KMS-11 (cell line): ENCODE measurements around the gene SIL1.

Experiments
- H2AFZ ChIP-seq: fragments of 200-600 bp; sonication (generic); 2 replicates; pipeline ENCODE4 v1.6.1; 2016; ENCODE audit warnings: antibody characterized with exemption, mixed run types, low read depth
- H3K27ac ChIP-seq: fragments of 200-600 bp; sonication (generic); 2 replicates; pipeline ENCODE4 v1.6.1; 2016; ENCODE audit warnings: mild to moderate bottlenecking, mixed run types
- H3K27me3 ChIP-seq: fragments of 200-600 bp; sonication (generic); 2 replicates; pipeline ENCODE4 v1.6.1; 2017; ENCODE audit warnings: mild to moderate bottlenecking, low read depth, mixed run types, moderate library complexity; ENCODE audit not compliant: insufficient read depth
- H3K36me3 ChIP-seq: fragments of 200-600 bp; sonication (generic); 2 replicates; pipeline ENCODE4 v1.6.1; 2017; ENCODE audit warnings: mild to moderate bottlenecking, mixed run types; ENCODE audit not compliant: insufficient read depth
- H3K4me1 ChIP-seq: fragments of 200-600 bp; sonication (generic); 2 replicates; pipeline ENCODE4 v1.6.1; 2016; ENCODE audit warnings: mild to moderate bottlenecking, low read depth, mixed run types; ENCODE audit not compliant: poor library complexity, severe bottlenecking
- H3K4me2 ChIP-seq: fragments of 200-600 bp; sonication (generic); 2 replicates; pipeline ENCODE4 v1.7.0; 2016; ENCODE audit warnings: mild to moderate bottlenecking, mixed run types
- H3K4me3 ChIP-seq: fragments of 200-600 bp; sonication (generic); IDR thresholded peaks from 2 replicates; pipeline ENCODE4 v1.6.1; 2017; ENCODE audit warnings: low read depth, low read length, mixed read lengths; ENCODE audit not compliant: insufficient read depth
- H3K79me2 ChIP-seq: fragments of 200-600 bp; sonication (generic); 2 replicates; pipeline ENCODE4 v1.6.1; 2016; ENCODE audit warnings: low read depth, mixed run types; ENCODE audit not compliant: insufficient read depth
- H3K9ac ChIP-seq: fragments of 200-600 bp; sonication (generic); 2 replicates; pipeline ENCODE4 v1.6.1; 2016; ENCODE audit warnings: mild to moderate bottlenecking, mixed run types
- H4K20me1 ChIP-seq: fragments of 200-600 bp; sonication (generic); 2 replicates; pipeline ENCODE4 v1.6.1; 2016; ENCODE audit warnings: mild to moderate bottlenecking, mixed run types; ENCODE audit not compliant: insufficient read depth
- TF ChIP-seq, protein P1 (sequence below): fragments of 200-600 bp; sonication (generic); conservative IDR thresholded peaks from 2 replicates; pipeline ENCODE4 v1.6.1; 2017; ENCODE audit warnings: low read depth, mild to moderate bottlenecking, antibody characterized with exemption, low read length, moderate library complexity, mixed read lengths

Gene SIL1

DNA sequence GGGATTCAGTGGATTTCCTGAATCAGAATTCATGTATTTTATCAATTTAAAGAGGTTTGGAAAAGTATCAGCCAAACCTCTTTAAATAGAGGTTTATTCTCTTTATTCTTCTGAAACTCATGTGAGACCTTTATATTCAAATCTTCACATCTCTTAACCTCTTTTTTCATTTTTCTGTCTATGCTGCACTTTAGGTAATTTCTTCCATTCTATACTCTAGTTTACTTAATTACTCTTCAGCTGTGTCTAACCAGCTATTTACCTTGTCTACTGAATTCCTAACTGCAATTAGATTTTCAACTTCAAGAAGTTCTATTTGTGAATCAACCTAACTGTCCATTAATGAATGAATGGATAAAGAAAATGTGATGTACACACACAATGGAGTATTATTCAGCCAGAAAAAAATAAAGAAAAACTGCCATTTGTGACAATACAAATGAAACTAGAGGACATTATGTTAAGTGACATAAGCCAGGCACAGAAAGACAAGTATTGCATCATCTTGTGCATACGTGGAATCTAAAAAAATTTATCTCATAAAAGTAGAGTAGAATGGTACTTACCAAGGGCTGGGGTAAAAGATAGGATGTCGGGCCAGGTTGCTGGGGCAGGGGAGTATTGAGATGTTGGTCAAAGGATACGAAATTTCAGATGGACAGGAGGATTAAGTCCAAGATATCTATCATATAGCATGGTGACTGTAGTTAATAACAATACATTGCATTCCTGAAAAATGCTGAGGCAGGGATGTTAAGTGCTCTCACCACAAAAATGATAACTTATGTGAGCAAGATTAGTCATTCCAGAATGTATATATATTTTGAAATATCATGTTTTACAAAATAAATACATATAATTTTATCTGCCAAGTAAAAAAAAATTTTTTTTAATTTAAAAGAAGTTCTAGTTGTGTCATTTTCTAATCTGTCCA is 193.5 kb downstream of the SIL1 start:
- Histone ChIP-seq H3K9ac (no peak overlapping the region), H3K79me2 (no peaks in the 10 kb centered on the region), H2AFZ (no peak overlapping the region), H3K4me3 (no peak overlapping the region), H4K20me1 (no peaks in the 10 kb centered on the region), H3K27ac (no peak overlapping the region), H3K36me3 (no peaks in the 10 kb centered on the region), H3K4me1 (no peaks in the 10 kb centered on the region), H3K27me3 (no peaks in the 10 kb centered on the region), H3K4me2 (no peak overlapping the region)
- TF ChIP-seq, protein P1, sequence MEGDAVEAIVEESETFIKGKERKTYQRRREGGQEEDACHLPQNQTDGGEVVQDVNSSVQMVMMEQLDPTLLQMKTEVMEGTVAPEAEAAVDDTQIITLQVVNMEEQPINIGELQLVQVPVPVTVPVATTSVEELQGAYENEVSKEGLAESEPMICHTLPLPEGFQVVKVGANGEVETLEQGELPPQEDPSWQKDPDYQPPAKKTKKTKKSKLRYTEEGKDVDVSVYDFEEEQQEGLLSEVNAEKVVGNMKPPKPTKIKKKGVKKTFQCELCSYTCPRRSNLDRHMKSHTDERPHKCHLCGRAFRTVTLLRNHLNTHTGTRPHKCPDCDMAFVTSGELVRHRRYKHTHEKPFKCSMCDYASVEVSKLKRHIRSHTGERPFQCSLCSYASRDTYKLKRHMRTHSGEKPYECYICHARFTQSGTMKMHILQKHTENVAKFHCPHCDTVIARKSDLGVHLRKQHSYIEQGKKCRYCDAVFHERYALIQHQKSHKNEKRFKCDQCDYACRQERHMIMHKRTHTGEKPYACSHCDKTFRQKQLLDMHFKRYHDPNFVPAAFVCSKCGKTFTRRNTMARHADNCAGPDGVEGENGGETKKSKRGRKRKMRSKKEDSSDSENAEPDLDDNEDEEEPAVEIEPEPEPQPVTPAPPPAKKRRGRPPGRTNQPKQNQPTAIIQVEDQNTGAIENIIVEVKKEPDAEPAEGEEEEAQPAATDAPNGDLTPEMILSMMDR, result no peak

DNA sequence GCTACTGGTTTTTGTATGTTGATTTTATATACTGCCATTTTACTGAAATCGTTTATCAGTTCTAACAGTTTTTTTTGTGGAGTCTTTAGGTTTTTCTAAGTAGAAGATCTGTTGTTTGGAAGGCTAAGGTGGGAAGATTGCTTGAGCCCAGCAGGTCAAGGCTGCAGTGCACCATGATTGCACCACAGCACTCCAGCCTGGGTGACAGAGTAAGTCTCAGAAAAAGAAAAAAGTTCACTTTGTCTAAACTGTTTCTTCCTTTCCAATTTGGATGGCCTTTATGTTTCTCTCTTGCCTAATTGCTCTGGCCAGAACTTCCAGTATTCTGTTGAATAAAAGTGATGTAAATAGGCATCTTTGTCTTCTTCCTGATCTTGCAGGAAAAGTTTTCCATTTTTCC is 198.5 kb downstream of the SIL1 start:
- TF ChIP-seq, protein P1, result no peak
- no peak overlapping the region for H3K4me3 ChIP-seq
- H3K79me2 ChIP-seq, result no peaks in the 10 kb centered on the region

DNA sequence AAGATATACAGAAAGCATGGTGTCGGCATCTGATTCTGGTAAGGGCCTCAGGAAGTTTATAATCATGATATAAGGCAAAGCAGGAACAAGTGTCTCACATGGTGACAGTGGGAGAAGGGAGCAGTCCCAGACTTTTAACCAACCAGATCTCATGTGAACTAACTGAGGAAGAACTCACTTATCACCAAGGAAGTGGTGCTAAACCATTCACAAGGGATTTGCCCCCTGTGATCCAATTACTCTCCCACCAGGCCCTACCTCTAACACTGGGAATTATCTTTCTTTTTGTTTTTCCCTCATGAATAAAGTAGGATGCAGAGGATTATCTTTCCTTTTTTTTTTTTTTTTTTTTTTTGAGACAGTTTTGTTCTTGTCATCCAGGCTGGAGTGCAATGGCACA is 199.6 kb downstream of the SIL1 start:
- Histone ChIP-seq H3K27me3 (no peaks in the 10 kb centered on the region), H3K9ac (no peak overlapping the region), H3K4me1 (no peaks in the 10 kb centered on the region), H3K36me3 (no peaks in the 10 kb centered on the region), H3K4me3 (no peak overlapping the region), H4K20me1 (no peaks in the 10 kb centered on the region), H3K4me2 (no peak overlapping the region), H3K79me2 (no peaks in the 10 kb centered on the region), H3K27ac (no peak overlapping the region), H2AFZ (no peak overlapping the region)
- TF ChIP-seq, protein P1, result no peak

More for the DNA sequence above, 198.5 kb downstream of the SIL1 start:
- H3K4me2 ChIP-seq, result no peak overlapping the region
- no peaks in the 10 kb centered on the region for H3K27me3 ChIP-seq
- H3K27ac ChIP-seq, result no peak overlapping the region
- H3K4me1 ChIP-seq, result no peaks in the 10 kb centered on the region
- H4K20me1 ChIP-seq, result no peaks in the 10 kb centered on the region
- H2AFZ ChIP-seq, result no peak overlapping the region
- H3K36me3 ChIP-seq, result no peaks in the 10 kb centered on the region
- H3K9ac ChIP-seq, result no peak overlapping the region

DNA sequence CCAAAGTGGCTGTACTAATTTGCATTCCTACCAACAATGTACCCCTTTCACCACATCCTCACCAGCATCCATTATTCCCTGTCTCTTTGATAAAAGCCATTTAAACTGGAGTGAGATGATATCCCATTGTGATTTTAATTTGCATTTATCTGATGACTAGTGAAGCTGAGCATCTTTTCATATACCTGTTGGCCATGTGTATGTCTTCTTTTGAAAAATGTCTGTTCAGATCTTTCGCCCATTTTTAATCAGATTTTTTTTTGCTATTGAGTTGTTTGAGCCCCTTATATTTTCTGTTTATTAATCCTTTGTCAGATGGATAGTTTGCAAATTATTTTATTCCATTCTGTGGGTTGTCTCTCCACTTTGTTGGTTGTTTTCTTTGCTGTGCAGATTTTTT is 202.0 kb downstream of the SIL1 start:
- H2AFZ ChIP-seq, result no peak overlapping the region
- TF ChIP-seq, protein P1, result no peak

More for the DNA sequence above, 202.0 kb downstream of the SIL1 start:
- H3K36me3 ChIP-seq, result no peaks in the 10 kb centered on the region
- no peaks in the 10 kb centered on the region for H3K79me2 ChIP-seq
- H3K4me3 ChIP-seq, result no peak overlapping the region
- H3K27me3 ChIP-seq, result no peaks in the 10 kb centered on the region
- H4K20me1 ChIP-seq, result no peaks in the 10 kb centered on the region
- H3K4me2 ChIP-seq, result no peak overlapping the region
- H3K27ac ChIP-seq, result no peak overlapping the region
- no peaks in the 10 kb centered on the region for H3K4me1 ChIP-seq
- H3K9ac ChIP-seq, result no peak overlapping the region
